Anterior cingulate cortex (tissue), 58 donors: ENCODE data around the gene MYCBP2.
"Not testable (repeated sequence)": the region's sequence is repeated elsewhere in the genome, so short reads cannot be mapped to it uniquely, and the experiment has no call there.

ENCODE experiments used
- DNase-seq, 58 donors: peaks; one replicate each; lab custom pipeline; 2025; lab: John Stamatoyannopoulos, UW

MYCBP2 gene

GRCh38 chr13:77326905-77327604 lies at the start of gene MYCBP2:
TSS of gene MYCBP2 (minus strand) at chr13:77327094. CDS start at chr13:77326775, 319 bp downstream.
- DNase-seq = peak; percentile 72 to 97 (median 92)

GRCh38 chr13:77375560-77376108 lies 48.7 kb upstream of the MYCBP2 start:
- no peak for DNase-seq

- DNase-seq = no peak
Observed at GRCh38 chr13:77374786-77375185, 47.9 kb upstream of the MYCBP2 start.

- no peak for DNase-seq
Observed at GRCh38 chr13:77374339-77374738, 47.4 kb upstream of the MYCBP2 start.

- no peak for DNase-seq
Observed at GRCh38 chr13:77373502-77373901, 46.6 kb upstream of the MYCBP2 start.

GRCh38 chr13:77372275-77372674 lies 45.4 kb upstream of the MYCBP2 start:
- DNase-seq = no peak

GRCh38 chr13:77370888-77371287 lies 44.0 kb upstream of the MYCBP2 start:
- DNase-seq = no peak

GRCh38 chr13:77362166-77362565 lies 35.3 kb upstream of the MYCBP2 start:
- no peak for DNase-seq

- DNase-seq = no peak
Observed at GRCh38 chr13:77360032-77360685, 33.3 kb upstream of the MYCBP2 start.

GRCh38 chr13:77359171-77359570 lies 32.3 kb upstream of the MYCBP2 start:
- no peak for DNase-seq

- DNase-seq = no peak
Observed at GRCh38 chr13:77358001-77358400, 31.1 kb upstream of the MYCBP2 start.

- no peak for DNase-seq
Observed at GRCh38 chr13:77356155-77356554, 29.3 kb upstream of the MYCBP2 start.

GRCh38 chr13:77353995-77354394 lies 27.1 kb upstream of the MYCBP2 start:
- no peak for DNase-seq

GRCh38 chr13:77351315-77351714 lies 24.4 kb upstream of the MYCBP2 start:
- DNase-seq = peak in 16 of 58 donors; percentile 4 to 39 (median 10)

GRCh38 chr13:77350811-77351210 lies 23.9 kb upstream of the MYCBP2 start:
- DNase-seq = no peak

GRCh38 chr13:77349365-77349764 lies 22.5 kb upstream of the MYCBP2 start:
- DNase-seq = no peak

GRCh38 chr13:77347351-77347750 lies 20.5 kb upstream of the MYCBP2 start:
- not testable (repeated sequence) for DNase-seq

- DNase-seq = no peak
Observed at GRCh38 chr13:77345150-77345780, 18.4 kb upstream of the MYCBP2 start.

GRCh38 chr13:77343841-77344240 lies 16.9 kb upstream of the MYCBP2 start:
- DNase-seq = no peak

GRCh38 chr13:77339408-77339807 lies 12.5 kb upstream of the MYCBP2 start:
- no peak for DNase-seq

- no peak for DNase-seq
Observed at GRCh38 chr13:77338961-77339401, 12.1 kb upstream of the MYCBP2 start.
